Neural progenitor cell (in vitro differentiated cells): Measurements from ENCODE around the gene MYL3.

Experiments
- CTCF ChIP-seq: fragments of 200-600 bp; sonication (generic); IDR thresholded peaks from 2 replicates; pipeline ENCODE4 v1.5.1; 2017; ENCODE audit warnings: antibody characterized with exemption, mild to moderate bottlenecking
- EZH2 ChIP-seq: fragments of 200-600 bp; sonication (generic); IDR thresholded peaks from 2 replicates; pipeline ENCODE4 v1.6.1; 2017; ENCODE audit warnings: antibody characterized with exemption, mild to moderate bottlenecking, moderate library complexity

DNA sequence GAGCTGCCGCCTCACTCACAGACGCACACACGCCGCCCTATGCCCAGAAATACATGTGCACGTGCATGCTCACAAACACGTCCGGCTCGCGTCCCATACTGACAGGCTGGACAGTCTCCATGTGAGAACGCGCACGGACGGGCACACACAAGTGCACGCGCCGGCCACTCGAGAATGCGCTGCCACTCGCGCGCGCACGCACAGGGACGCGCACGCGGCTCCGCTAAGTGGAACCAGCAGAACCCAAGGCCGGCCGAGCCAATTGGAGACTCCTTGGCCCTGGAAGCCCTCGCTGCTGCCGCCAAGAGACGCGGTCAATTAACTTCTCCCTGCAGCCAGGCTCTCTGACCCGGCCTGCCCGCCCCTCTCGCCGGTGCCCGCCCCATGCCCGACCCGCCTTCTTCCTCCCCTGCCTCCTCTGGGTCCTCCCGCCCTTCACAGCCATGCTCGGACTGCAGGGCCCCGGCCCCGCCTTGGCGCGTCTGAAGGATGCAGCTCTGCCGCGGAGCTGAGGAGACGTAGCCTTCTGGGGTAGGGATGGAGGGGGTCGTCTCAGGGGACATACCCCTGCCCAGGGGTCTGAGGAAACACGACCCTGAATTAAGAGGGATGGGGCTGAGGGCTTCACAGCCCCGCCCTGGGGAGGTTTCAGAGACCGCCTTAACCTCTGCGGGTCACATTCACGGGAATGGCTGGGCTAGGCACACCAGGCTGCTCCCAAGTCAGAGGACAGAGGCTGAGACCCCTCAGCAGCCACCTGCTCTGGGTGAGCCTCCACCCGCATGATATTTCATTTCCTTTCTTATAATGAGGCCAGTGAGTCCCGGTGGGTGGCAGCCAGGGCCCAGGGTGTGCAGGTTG is 29.3 kb upstream of the MYL3 start:
- TF ChIP-seq EZH2 (peak; percentile 40), CTCF (peak; percentile 26)
